Jurkat, Clone E6-1 (cell line): ENCODE measurements around the gene GLOD5. TPM values are rescaled to one million over a fixed set of nuclear protein-coding genes. Genes with fewer than 3 reads are reported as not detected.

Experiments
- DNase-seq: peaks from one replicate; pipeline ENCODE4 v3.0.0-alpha.2; 2011; ENCODE audit warnings: low read depth, low spot score
- H3K4me3 ChIP-seq: 2 replicates; pipeline ENCODE4 v1.5.1; 2011; ENCODE audit warnings: mild to moderate bottlenecking, low read length, control low read depth, moderate library complexity
- polyA plus RNA-seq: library from polyadenylated mRNA; unstranded; fragments of >200 nt; gene quantifications from one replicate; pipeline ENCODE4 v1.2.1, GENCODE V29; 2012; ENCODE audit warnings: missing spikeins; ENCODE audit not compliant: insufficient read length, insufficient read depth

The GLOD5 gene
- polyA plus RNA-seq, result not detected

DNA sequence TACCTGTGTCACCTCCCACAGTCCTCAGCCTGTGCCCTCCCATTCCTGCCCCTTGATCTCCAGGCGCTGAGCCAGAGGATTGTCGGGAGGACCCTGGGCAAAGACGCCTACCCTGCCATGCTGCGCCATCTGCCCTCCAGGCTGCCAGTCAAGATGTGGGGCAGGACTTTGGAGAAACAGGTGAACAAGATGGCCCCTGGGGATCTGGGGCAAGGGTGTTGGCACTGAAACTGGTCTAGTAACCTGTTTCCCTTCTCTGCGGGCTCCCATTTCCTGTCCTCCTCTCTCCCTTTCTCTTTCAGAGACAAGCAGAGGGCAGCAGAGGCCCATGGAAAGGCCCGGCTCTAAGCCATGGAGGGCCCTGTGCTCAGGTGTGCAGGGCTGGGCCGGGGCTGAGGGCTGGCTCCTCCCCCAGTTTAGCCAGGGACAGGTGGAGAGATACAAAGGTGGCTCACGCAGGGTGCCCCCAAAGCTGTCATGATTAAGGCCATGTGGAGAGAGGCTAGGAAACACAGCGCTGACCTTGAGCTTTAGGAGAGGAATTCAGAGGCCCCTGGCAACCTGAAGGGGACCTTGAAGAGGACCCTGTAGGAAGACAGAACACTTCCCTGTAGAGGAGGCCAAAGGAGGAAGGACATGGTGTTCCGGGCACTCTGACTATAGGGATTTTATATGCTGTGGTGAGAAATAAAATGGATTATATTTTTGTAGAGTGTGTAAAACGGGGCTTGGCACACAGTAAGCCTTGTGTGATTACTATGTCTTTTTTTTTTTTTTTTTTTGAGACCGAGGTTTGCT is at the start of gene GLOD5:
GLOD5 (plus strand) TSS at position 74 of the 798 bp plus-strand sequence; CDS start at position 118, 44 bp downstream.
- peak; percentile 6 for DNase-seq
- no peak within 1 kb of the TSS for H3K4me3 ChIP-seq

DNA sequence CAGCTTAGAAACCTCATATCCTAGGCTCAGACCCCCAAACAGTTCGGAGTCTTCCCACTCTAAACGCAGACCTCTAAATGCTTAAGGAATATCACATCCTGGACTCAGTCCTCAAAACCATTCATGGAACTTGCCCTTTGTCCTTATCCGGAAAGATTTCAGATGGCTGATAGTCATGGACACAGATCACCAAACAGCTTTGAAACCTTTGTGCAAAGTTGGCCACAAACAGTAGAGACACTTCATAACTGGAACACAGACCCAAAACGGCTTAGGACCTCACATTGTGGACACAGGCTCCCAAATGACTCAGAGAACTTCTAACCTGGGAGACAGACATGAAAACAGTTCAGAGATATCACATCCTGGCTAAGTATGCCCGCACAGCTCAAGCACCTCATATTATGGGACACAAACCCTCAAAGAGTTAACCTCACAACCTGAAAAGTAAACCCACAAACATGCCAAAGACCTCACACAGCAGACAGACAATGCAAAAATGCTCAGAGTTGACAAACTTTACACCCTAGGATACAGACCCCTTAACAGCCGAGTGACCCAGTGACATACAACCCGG is 49.5 kb upstream of the GLOD5 start:
- DNase-seq, result no peak
- no peak overlapping the region for H3K4me3 ChIP-seq

DNA sequence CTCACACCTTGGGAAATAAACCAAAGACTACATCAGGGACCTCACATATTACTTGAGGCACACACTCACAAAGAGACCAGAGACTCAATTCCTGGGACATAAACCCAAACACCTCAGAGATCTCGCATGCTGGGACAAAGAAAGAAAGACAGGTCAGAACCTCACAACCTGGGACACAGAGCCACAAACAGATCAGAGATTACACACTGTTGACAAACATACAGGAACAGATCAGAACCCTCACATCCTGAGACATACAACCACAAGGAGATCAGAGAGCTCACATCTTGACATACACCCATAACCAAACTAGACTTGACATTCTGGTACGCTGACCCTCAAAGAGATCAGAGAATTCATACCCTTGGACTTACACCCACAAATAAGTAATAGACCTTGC is 47.7 kb upstream of the GLOD5 start:
- DNase-seq, result no peak

DNA sequence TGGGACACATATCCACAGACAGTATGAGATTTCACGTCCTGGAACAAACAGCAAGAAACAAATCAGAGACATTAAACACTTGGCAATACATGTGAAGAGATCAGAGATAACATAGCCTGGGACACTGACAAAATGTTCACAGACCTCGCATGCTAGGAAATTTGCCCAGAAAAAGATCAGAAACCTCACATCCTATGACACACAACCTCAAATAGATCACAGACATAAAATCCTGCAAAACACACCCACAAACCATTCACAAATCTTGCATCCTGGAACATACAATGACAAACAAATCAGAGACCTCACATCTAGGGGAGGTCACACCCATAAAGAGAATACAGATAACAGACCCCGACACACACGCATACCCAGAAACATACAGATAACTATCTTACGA is 47.0 kb upstream of the GLOD5 start:
- DNase-seq, result no peak
- H3K4me3 ChIP-seq, result no peak overlapping the region

More for the DNA sequence above, 47.7 kb upstream of the GLOD5 start:
- no peak overlapping the region for H3K4me3 ChIP-seq

DNA sequence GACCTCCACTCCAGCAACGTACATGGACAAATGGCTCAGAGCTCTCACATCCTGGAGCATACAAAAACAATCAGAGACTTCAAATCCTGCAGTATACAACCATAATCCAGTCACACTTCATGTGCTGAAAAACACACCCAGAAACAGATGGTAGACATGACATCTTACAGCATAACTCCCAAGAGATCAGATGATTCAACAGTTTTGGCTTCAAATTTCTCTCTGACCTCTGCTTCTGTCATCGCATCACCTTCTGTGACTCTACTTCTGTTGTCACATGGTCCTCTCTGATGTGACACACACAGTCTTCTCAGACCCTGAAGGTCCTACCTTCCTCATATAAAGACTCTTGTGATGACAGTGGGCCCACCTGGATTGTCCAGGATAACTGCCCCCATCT is 46.5 kb upstream of the GLOD5 start:
- H3K4me3 ChIP-seq, result no peak overlapping the region
- DNase-seq, result no peak

DNA sequence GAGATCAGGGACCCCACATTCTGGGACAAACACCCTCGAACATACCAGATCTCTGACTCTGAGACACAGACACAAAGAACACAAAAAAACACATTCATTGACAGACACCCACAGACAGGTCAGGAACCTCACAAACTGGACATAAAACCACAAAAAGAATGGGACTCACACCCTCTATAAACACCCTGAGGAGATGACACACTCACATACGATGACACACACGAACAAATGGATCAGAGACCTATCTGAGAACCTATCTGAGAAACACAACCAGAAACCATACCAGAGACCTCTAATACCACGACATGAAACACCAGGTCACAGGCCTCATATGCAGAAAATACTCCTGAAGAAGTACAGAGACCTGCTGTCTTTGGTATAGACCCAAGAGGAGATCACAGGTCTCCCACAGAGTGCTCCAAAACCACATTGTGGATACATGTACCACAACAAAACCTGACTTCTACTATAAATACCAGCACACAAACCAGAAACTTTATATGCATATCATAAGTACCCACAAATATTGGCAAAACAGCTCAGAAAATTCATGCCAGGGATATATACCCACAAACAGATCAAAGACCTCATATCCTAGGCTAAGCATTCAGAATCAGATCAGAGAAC is 45.6 kb upstream of the GLOD5 start:
- peak; percentile 52 for DNase-seq
- no peak overlapping the region for H3K4me3 ChIP-seq

DNA sequence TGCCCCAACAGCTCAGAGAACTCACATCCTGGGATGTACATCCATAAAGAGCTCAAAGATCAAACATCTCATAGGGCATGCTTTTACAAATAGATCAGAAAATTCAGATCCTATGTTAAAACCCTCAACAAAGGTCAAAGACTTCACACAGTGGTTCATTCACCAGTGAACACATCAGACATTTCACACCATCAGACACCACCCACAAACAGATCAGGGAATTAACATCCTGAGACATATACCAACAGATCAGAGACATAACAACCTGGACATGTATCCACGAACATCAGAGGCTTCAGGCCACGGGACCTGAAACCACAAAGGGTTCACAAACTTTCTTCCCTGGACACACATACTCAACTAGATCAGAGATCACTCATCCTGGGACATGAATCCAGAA is 41.6 kb upstream of the GLOD5 start:
- no peak for DNase-seq

DNA sequence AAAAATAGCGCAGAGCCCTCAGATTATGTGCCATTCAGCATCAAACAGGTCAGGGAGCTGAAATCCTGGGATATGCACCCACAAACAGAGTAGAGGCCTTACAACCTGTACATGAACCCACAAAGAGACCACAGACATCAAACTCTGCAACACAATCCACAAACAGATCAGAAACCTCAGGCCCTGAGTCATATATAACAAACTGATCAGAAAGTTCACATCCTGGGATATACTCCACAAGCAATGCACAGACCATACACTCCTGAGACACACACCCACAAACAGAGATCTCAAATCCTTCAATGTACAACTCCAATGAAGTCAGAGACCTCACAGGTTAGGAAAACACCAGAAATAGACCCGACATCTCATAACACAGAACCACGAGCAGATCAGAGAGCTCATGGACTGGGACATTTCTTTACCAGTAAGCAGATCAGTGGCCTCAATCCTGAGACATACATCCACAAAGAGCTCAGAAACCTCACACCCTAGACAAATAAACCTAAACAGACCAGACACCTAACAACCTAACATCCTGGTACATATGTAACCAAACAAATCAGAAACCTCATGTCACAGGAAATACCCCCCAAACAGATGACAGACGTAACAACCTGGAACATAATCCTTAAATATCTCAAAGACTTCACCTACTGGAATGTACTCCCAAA is 40.8 kb upstream of the GLOD5 start:
- no peak for DNase-seq
- no peak overlapping the region for H3K4me3 ChIP-seq

More for the DNA sequence above, 41.6 kb upstream of the GLOD5 start:
- H3K4me3 ChIP-seq, result no peak overlapping the region

DNA sequence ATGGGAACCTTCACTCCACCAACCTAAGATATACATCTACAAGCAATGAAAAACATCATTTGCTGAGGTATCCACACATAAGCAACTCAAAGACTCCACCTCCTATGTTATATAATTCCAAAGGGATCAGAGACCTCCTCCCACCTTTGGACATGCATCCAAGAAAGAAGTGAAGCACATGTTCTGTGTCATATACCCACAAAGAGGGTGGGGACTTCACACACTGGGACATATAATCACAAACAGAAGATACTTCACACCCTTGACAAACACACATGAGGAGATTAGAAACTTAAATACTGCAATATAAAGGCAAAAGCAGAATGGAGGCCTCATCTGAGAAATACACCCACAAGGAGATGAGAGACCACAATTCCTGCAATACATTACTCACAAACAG is 39.6 kb upstream of the GLOD5 start:
- no peak overlapping the region for H3K4me3 ChIP-seq
- no peak for DNase-seq

DNA sequence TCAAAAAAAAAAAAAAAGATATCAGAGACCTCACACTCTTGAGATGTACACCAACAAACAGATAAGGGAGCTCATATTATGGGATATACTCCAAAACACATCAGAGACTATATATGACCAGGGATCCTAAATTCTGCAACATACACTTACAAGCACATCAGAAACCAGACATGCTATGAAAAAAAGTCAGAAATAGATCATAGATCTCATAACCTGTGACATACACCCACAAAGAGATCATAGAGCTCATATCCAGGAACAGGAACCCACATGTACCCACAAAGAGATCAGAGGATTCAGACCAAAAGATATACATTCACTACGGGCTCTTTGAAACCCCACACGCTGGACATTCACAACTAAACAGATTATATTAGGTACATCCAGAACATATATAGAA is 35.0 kb upstream of the GLOD5 start:
- DNase-seq, result no peak
- H3K4me3 ChIP-seq, result no peak overlapping the region

DNA sequence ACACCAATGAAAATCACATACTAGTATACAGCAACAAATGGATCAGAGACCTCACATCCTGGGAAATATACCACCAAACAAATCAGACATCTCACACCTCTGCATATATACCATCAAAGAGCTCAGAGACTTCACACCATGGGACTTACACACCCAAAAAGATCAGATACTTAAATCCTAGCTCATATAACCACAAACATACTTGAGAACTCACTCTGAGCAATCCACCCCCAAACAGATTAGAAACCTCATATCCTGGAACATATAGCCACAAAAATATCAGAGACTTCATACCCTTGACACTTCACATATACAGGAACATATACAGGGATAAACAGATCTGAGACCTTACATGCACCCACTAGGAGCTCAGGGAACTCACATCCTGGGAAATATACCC is 32.9 kb upstream of the GLOD5 start:
- H3K4me3 ChIP-seq, result no peak overlapping the region
- peak; percentile 17 for DNase-seq

DNA sequence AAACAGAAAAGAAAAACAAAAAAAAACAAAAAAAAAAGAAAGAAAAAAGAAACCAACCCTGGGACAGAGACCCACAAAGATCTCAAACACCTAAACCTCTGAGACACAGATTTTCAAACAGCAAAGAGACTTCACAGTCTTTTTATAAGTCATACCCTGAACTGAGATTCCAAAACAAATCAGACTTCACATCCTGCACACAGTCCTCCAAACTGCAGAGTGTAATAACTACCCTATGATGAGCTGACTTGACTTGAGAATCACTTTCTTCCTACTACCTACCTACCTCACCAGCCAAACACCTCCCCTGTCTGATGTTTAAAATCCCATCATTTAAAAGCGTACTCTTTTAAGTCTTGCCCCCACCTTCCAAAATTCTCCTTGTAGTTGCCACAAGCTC is 25.2 kb upstream of the GLOD5 start:
- H3K4me3 ChIP-seq, result peak overlapping the region; percentile 49

DNA sequence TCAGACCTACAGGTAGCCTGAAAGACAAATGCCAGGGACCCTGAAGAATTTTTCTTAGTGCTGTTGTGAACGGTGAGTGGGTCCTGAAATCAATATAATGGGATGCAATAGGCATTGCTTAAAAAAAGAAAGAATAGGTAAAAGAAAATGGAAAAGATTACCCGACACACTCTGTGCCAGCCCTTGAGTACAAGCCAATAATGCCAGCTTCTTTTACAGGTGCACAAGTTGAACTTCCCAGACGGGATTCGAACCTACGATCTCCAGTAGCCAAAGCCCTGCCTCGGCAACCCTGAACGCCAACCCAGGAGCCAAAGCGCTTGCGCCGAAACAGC is 24.7 kb upstream of the GLOD5 start:
- DNase-seq, result no peak
- H3K4me3 ChIP-seq, result peak overlapping the region; percentile 49

More for the DNA sequence above, 25.2 kb upstream of the GLOD5 start:
- no peak for DNase-seq

DNA sequence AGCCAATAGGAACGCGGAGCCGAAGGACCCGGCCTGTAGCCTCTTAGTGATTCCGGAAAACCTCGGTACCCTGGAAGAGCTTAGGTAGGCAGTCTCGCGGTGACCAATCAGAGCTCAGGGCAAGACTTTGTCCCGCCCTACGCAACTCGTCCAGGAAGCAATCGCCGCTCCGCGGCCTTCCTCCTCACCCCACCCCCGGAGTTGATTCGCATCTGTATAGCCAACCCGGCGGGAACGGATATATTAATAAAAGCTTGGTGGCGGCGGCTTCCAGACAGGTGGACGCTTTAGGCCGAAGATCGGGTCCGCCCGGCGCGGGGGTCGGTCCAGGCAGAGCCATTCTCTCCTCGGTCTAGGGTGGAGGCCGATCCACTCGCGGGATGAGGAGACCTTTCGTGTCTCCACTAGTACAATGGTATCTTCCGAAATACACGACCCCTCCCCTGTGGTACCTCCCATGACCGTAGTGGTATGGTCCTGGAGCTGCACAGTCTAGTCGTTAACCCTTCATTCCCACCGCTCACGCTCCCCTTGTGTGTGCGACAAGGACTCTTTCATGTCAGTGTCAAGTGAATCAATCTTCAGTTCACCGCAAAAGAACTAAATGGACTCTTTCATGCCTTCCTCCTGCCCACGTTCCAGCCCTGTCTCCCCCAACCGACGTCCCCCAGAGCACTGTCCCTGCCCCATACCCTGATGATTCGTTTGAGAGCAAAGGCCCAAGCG is 24.2 kb upstream of the GLOD5 start:
- peak; percentile 97 for DNase-seq
- peak overlapping the region; percentile 63 for H3K4me3 ChIP-seq

DNA sequence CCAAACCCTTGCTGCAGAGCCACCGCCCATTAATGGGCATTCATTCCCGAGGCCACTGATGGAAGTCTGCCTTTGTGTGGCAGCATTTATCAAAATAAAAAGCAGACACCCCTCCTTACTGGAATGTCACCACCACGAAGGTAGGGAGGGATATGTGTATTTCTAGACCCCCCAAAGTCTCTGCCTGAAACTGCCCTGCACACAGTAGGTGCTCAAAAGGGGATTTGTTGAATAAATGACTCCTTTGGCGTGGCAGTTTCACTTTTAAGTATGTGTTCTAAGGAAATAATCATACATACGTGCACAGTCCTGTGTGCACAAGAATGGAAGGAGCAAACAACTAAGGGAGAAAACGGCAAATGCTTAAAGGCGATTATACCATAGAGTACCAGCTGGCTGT is 23.6 kb upstream of the GLOD5 start:
- peak overlapping the region; percentile 63 for H3K4me3 ChIP-seq
- no peak for DNase-seq

DNA sequence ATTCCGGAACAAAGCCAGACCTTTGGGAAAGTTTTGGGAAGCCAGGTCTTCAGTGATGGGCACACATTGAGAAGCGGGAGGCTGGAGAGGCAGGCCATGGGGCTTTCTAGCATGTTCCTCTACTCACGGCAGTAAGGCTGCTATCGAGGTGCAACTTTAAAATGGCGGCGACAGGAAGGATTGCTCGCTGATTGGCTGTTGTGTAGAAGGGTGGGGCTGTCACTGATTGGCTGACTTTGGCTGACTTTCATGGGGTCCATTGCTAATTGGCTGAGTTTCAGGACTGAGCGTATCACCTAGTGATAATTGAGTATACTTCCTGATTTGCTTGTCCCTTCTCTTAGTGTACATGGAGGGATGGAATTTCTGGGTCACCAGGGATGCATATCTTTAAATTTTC is 19.7 kb upstream of the GLOD5 start:
- no peak for DNase-seq

DNA sequence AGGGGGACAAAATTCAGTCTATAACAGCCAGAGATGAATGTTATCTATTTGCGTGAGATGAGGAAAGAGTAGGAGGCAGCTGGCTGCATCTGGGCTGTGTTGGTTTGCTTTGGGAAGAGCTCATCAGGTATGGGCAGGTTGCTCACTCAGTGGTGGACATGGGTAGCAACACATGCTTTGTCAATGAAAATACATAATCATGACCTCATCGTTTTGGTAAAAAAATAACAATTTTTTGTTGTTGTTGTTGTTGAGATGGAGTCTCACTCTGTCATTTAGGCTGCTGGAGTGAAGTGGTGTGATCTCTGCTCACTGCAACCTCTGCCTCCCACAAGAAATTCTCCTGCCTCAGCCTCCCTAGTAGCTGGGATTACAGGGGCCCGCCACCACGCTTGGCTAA is 16.3 kb upstream of the GLOD5 start:
- DNase-seq, result no peak
- no peak overlapping the region for H3K4me3 ChIP-seq

More for the DNA sequence above, 19.7 kb upstream of the GLOD5 start:
- no peak overlapping the region for H3K4me3 ChIP-seq

DNA sequence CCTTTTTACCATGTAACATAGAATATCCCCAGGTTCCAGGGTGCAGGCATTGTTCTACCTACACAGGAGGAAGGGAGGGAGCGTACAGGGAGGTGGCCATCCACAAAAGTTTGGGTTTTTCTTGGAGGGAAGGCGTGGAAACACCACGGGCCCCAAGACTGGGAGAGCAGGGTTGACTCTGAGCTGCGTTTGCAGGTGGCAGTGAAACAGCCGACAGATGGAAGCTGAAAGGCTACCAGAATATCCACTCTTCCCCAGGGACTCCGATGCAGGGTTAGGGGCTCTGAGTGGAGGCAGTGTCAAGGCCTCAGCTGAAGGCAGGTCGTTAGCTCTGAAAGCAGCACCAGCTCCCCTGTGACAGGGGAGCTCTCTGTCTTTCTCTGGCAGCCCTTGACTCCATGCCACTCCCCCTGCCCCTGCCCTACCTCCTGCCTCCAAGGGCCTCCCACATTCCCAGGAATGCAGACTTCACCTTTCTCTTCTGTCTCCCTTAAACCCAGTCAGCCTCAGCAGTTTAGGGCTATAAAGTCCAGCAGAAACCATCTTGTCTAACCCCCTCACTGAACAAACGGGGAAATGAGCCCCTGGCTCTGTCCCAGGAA is 14.0 kb upstream of the GLOD5 start:
- H3K4me3 ChIP-seq, result no peak overlapping the region
- DNase-seq, result no peak

DNA sequence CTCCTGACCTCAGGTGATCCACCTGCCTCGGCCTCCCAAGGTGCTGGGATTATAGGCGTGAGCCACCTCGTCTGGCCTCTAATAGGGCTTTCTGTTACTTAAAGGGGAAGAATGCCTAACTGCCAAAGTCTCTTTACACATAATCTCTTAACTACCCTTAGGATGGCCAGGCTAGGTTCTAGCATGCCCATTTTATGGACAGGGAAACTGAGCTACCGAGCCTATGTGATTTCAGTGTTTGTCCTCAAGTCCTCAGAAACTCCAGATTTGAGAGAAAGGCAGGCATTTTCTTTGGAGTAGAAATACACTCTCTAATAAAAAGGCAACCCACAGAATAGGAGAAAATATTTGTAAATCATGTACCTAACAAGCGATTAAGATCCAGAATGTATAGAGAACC is 12.4 kb upstream of the GLOD5 start:
- H3K4me3 ChIP-seq, result no peak overlapping the region
- no peak for DNase-seq
